CD4-positive, alpha-beta T cell treated with Interleukin-6 for 4 hours (primary cell): ENCODE data around the gene CACNA1C.
"Not testable (repeated sequence)": the region's sequence is repeated elsewhere in the genome, so short reads cannot be mapped to it uniquely, and the experiment has no call there.

ENCODE experiments used
- DNase-seq: peaks from one replicate; pipeline ENCODE4 v3.0.0-alpha.2; 2020; ENCODE audit warnings: mixed read lengths

The CACNA1C gene

DNA sequence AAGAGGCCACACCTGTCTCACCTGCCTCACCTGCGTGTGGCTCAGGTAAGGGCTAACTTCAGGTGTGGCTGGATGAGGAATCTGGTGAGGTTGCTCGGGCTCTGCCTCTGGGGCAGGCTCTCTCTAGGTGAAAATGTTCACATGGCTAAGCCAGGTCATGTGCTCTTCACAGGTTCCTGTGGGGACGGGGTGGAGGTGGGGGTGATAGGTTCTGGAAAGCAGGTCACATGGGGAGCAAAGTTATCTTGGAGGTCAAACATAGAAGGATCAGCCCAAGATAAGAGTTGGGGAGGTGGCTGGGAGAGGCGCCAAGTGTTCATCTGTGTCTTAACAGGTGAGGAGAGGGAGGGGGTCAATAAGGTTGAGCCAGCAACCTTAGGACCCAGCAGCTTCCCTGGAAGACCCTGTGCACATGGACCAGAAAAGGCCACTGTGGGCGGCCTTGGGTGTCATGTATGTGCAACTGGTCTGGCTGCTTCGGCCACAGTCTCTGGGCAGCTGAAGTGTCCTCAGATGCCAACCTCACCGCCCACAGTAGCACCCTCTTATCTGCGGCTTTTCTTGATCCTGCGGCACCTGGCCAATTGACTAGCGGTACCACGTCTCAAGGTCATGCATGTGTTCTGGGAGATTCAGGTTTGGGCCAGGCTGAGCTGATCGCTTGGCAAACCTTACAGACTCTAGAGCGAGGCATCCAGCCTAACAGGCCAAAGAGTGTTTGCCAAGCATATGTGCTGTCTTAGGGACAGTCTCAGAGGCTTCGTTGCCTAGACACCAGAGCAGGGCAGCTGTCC is 60.5 kb downstream of the CACNA1C start:
- DNase-seq: no peak

DNA sequence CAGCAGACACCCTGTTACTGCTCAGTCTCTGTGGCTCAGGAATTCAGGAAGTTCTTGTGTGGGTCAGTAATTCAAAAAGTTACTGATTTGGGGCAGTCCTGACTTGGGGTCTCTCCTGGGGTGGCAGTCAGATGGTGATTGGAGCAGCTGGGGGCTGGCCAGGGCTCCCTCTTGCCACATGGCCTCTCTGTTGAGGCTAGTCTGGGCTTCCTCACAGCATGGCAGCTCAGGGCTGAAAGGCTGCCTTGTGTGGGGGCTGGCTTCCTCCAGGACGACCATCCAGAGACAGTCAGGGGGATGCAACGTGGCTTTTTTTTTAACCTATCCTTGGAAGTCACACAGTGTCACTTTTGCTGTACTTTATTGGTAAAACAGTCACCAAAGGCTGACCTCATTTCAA is 61.3 kb downstream of the CACNA1C start:
- no peak for DNase-seq

DNA sequence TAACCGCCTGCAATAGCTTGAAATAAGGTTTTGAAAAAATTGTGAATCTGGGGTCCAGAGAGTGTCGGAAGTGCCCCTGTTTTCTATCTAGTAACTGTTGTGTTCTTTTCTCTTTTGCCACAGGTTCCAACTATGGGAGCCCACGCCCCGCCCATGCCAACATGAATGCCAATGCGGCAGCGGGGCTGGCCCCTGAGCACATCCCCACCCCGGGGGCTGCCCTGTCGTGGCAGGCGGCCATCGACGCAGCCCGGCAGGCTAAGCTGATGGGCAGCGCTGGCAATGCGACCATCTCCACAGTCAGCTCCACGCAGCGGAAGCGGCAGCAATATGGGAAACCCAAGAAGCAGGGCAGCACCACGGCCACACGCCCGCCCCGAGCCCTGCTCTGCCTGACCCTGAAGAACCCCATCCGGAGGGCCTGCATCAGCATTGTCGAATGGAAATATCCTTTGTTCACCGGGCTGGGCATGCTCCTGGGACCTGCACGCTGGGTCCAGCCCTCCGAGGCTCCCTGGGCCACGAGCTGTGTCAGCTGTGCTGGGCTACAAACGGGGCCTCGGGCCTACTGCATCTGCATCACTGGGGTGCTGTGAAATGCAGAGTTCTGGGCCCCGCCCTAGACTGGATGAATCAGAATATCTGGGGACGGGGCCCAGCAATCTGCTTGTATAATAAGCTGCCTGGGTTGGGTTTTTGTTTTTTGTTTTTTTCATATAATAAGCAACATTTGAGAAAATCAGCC is 62.5 kb downstream of the CACNA1C start:
- no peak for DNase-seq

- DNase-seq: no peak
Observed at GRCh38 chr12:2117541-2117940, 64.8 kb downstream of the CACNA1C start.

DNA sequence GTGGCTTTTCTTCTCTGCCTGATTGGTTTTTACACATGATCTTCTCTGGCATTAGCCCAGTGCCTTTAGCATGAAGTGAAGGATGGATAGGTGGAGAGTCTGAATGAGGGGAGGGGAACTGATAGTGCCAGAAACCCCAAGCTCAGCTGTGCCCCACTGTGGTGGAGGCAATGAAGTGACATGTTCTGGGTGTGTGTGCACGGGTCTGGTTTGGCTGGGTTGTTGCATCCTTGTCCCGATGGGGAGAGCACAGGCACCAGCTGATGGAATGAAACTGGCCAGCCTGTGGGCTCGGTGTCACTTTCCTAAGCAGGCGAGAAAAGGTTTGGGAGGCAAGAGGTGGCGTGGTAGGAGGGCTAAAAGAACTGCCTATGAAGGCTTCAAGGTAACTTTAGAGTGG is 65.3 kb downstream of the CACNA1C start:
- DNase-seq: no peak

- no peak for DNase-seq
Observed at GRCh38 chr12:2118481-2119255, 65.9 kb downstream of the CACNA1C start.

DNA sequence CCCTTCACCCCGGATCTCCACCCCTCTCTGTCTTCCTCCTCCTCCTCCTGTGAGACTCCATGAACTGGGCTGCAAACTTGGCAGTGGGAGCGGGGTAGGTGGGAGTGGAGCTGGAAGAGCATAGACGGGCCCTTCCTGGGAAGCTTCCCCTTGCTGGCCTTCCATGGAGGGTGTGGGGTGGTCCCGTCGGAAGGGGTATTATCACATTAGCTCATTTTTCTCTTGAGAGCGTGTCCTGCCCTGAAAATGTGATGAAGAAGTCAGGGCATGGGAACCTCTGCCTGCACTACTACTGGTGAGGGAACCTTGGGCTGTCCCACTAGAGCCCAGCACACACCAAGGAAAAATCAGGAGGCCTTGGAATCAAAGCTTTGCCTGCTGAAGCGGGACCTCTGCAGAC is 66.5 kb downstream of the CACNA1C start:
- no peak for DNase-seq

DNA sequence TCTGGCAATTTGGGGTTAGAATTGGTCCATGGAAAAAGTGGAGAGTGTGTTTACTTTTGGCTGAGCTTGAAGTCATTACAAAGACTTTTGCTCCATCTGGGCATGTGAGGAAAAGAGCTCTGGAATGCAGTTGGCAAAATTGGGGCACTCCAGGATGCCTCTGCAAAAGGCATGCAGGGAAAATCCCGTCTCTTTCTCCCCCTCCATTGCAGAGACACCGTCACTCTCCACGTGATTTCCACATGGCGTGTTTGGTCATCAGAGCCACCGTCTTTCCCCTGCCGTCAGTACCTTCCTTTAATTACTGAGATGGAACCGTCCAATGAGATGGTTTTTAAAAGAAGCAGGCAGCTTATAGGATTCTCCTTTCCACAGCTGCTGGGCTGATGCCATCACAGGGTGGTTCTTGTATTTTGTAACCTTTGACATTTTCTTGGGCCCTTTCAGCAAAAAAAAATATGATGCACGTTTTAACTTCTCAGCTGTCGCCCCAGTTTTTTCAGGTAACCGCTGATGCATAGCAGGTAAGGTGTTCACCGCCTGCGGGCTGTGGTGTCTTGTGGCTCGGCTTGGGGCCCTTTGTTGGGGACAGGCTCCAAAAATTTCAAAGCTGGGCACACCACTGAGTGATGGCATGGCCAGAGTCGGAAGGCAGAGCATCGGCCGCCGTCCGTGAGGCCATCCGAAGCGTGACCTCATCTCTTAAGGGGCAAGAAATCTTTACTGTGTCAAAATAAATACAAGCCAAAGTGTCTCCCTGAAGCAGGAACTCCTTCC is 68.4 kb downstream of the CACNA1C start:
- DNase-seq: no peak

DNA sequence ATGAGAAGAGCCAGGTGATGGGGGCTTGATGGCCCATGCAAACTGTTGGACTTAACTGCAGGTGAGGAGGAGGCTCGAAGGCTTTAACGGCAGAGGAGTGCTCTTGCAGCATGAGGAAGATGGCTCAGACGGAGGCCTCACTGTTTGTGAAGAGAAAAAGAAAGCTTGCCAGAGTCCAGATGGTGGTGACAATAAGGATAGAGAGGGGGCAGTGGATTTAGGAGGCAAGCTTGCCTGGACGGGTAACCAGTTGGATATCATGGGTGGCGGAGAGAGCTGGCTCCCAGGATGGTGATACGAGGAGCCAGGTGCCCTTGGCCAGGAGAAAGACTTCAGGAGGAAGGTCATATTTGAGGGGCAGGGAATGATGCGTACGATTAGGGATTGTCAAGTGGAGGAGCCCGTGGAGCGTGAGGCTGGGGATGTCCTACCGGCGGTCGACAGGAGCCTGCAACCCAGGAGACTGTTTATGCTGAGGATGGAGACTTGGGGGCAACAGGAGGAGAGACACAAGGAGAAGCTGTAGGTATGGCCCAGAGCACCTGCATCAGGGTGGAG is 71.8 kb downstream of the CACNA1C start:
- DNase-seq: no peak

DNA sequence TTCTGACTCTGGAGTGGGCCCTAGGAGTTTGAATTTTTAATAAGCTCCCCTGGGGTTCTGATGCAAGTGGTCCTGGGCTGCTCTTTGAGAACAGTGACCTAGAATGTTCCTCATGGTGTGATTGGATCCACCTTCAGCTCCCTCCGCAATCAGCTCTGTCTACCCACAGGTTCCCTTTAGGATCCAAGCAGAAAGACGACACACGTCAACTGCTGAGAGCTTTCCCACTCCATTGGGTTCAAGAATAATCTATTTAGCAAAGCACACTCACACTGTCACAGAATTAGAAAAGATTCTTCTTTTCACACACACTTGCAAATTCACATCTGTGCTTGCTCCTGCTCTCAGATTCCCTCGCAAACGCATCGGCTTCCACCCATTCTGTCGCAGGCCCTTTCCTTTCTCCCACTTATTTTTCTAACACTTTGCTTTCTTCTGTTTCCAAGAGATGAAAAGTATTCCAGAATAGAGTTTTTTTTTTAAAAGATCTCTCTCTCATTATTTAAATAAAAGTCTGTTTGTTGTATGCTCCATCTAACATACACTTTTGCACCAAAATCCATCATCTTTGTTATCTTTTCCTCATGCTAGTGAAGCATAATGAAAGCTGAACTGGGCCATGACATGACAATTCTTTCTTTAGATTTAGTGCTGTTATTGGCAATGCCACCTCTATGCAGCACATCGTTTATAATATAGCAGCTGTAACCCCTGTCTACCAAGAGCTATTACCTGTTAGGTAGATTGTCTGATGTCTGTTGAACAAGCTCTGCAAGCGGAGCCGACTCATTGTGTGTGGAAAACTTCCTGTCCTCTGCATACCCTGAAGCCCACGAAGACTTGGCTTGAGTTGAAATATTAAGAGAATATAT is 73.1 kb downstream of the CACNA1C start:
- no peak for DNase-seq

DNA sequence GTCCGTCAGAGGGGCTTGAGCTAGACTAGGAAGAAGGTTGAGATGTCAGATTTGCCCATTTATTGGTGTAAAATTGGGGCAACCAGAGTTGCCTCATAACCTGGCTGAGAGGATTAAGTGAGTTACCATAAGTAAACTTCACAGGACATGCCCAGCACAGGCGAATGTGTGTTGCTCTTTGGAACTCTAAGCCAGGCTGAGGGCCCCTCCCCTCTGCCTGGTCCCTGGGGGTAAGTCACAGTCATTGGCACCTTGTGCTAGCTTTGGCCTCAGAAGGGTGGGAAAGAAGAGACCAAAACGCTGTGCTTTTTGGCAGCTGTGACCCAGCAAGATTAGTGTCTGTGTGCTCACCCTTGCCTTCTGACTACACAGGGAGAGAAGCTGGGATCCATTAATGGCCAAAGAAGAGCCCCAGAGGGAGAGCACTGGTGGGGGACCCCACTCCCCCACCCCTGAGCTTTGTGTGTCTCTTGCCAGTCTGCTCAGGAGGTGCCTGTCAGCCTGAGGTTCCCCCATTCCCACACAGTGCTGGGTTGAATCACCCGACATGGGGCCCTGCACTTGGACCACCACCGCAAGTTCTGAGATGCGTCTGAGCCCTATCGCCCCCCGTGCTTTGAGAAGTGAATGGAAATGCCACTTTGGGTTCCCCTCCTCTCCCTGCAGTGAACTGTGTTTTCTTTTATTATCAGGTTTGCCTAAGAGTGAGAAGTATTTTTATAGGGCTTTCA is 74.1 kb downstream of the CACNA1C start:
- no peak for DNase-seq

- DNase-seq: no peak
Observed at GRCh38 chr12:2129076-2129475, 76.3 kb downstream of the CACNA1C start.

- DNase-seq: not testable (repeated sequence)
Observed at GRCh38 chr12:2135661-2136418, 83.1 kb downstream of the CACNA1C start.

DNA sequence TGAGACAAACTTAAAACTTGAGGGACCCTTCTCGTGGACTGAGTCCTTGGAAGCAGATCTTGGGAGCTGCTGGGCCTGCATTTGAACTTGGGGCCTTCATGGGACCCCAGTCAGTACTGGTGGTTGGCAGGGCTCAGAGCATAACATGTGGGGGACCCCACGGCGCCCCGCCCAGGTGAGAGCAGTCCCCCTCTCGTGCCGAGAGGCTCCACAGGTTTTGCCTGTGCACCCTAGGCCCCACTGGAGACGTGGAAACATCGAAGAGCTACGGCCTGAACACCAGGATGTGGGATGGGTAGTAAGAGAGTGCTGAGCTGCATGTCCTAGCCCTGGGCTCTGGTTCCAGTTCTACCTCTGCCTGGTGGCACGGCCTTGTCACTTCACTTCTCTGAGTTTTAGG is 84.1 kb downstream of the CACNA1C start:
- no peak for DNase-seq

- DNase-seq: no peak
Observed at GRCh38 chr12:2137711-2138110, 84.9 kb downstream of the CACNA1C start.

DNA sequence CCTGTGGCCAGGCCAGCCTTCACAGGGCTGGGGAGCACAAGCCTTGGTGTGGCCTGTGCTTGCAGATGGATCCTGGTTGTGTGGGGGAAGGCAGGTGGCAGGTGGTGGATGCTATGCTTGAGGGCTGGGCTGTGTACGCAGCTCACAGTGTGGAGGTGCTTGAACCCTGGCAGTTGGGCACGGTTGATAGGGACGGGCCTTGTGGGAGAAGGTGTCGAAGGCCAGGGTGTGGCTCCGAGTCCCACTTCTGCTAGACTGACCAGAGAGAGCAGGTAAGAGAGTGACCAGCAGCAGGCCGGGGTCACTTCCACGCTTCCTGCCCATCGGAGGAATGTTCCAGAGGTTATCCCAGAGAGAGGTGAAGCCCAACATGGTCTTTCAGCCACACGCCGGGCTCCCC is 85.5 kb downstream of the CACNA1C start:
- DNase-seq: no peak

DNA sequence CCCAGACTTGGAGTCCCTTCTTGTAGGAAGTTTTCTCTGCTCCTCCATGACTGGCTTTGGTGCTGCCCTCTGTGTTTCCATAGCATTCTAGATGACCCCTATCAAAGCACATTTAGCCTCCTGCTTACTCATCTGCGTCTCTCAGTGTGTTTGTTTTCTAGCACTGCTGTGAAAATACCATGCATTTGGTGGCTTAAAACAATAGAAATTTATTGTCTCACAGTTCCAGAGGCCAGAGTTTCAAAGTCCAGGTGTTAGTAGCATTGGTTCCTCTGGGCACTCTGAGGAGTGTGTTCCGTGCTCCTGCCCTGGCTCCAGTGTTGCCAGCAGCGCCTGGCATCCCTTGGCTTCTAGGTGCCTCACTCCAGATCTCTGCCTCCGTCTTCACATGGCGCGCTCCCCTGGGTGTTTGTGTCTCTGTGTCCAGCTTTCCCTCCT is 86.1 kb downstream of the CACNA1C start:
- no peak for DNase-seq

- DNase-seq: no peak
Observed at GRCh38 chr12:2139651-2140050, 86.9 kb downstream of the CACNA1C start.

- DNase-seq: no peak
Observed at GRCh38 chr12:2140858-2141519, 88.2 kb downstream of the CACNA1C start.
